ENCODE data around the gene SEMA5A.

GRCh38 chr5:9498541-9499497 lies 47.1 kb downstream of the SEMA5A start:
- no peak for TF ChIP-seq POLR2A (IDR thresholded peaks at IDR 0.05)
- TF ChIP-seq CTCF (IDR thresholded peaks at IDR 0.05): no peak

All from lower leg skin (tissue), 3 donors.